C4-2B (cell line): ENCODE results near the gene GRIK2.

ENCODE experiments used
- CTCF ChIP-seq: fragments of 450-650 bp; conservative IDR thresholded peaks from 2 replicates; pipeline ENCODE4 v1.5.1; 2017; ENCODE audit warnings: mild to moderate bottlenecking
- ZFX ChIP-seq: fragments of 450-650 bp; IDR thresholded peaks from 2 replicates; pipeline ENCODE4 v1.6.1; 2017

- TF ChIP-seq CTCF: no peak
- no peak for TF ChIP-seq ZFX
These were observed 433.2 kb downstream of the GRIK2 start for GRCh38 chr6:101826678-101827077.
